Measurements from ENCODE around the gene LIG1.

Gene LIG1

DNA sequence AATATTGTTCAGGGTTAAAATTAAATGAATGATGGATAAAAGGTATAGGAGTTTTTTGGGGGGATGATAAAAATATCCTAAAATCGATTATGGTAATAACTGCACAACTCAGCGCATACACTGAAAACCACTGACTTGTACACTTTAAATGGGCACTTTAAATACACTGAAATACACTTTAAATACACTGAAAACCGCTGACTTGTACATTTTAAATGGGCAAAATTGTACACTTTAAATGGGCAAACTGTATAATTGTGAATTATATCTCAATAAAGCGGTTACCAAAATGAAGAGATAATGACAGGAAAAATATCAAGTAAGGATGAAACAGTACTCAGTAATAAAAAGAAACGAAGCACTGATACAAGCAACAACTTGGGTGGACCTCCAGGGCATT, 1.5 kb downstream of the LIG1 start:
- no peak for TF ChIP-seq GATA2 (IDR thresholded peaks at IDR 0.05; ENCODE audit: low read depth, low read length)
- no peak for TF ChIP-seq GATA3 (IDR thresholded peaks at IDR 0.05; ENCODE audit: low read depth, low read length)

DNA sequence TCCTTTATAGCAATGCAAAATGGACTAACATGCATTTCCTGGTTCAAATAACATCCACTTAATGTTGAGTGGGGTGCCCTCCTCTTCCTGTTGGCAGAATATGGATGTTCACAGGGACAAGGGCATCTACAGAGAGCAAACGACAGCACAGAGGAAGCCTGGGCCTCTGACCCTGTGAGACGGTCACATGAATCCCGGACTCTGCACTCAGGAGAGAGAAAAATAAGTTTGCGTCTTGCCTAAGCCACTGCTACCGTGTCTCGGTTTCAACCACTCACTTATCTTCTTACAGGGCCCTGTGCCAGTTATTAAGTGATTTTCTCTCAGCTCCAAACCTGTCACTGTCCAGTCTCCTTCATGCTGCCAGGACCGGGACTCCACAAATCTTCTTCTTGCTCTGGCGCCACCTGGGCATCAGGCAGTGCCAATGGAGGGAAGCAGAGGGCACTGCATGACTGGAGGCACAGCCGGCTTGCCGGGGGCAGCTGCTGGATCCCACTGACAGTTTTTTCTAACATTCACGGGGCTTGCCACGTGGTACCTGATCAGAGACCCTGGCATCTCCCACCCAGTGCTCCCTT, 11.8 kb downstream of the LIG1 start:
- no peak for TF ChIP-seq GATA2 (IDR thresholded peaks at IDR 0.05; ENCODE audit: low read depth, low read length)
- no peak for TF ChIP-seq GATA3 (IDR thresholded peaks at IDR 0.05; ENCODE audit: low read depth, low read length)

DNA sequence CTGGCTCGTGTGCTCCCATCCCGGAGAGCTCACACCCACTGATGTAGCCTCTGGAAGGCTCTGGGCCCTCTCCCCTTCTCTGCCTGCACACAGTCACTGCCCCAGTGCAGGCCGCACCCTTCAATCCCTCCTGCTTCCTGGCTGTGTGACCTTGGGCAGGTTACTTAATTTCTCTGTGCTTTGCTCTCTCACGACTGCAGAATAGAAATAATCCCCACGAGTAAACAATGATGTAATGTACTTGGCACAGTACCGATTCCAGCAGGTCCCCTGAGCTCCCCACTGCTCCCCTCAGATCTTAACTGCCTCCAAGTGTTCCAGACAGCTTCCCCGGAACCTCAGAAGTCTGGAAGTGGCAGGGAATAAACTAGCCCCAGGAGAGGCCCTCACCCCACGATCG, 16.1 kb downstream of the LIG1 start:
- no peak for TF ChIP-seq GATA3 (IDR thresholded peaks at IDR 0.05; ENCODE audit: low read depth, low read length)
- TF ChIP-seq GATA2 (IDR thresholded peaks at IDR 0.05; ENCODE audit: low read depth, low read length), result no peak

GRCh38 chr19:48152551-48152950, 17.6 kb downstream of the LIG1 start:
- no peak for TF ChIP-seq GATA2 (IDR thresholded peaks at IDR 0.05; ENCODE audit: low read depth, low read length)
- TF ChIP-seq GATA3 (IDR thresholded peaks at IDR 0.05; ENCODE audit: low read depth, low read length), result no peak

GRCh38 chr19:48149430-48149829, 20.7 kb downstream of the LIG1 start:
- TF ChIP-seq GATA2 (IDR thresholded peaks at IDR 0.05; ENCODE audit: low read depth, low read length) (no peak), GATA3 (IDR thresholded peaks at IDR 0.05; ENCODE audit: low read depth, low read length) (no peak)

- TF ChIP-seq GATA2 (IDR thresholded peaks at IDR 0.05; ENCODE audit: low read depth, low read length), result no peak
- no peak for TF ChIP-seq GATA3 (IDR thresholded peaks at IDR 0.05; ENCODE audit: low read depth, low read length)
These were observed 21.6 kb downstream of the LIG1 start for GRCh38 chr19:48148576-48148975.

GRCh38 chr19:48147597-48148175, 22.5 kb downstream of the LIG1 start:
- TF ChIP-seq GATA3 (IDR thresholded peaks at IDR 0.05; ENCODE audit: low read depth, low read length), result no peak
- TF ChIP-seq GATA2 (IDR thresholded peaks at IDR 0.05; ENCODE audit: low read depth, low read length), result no peak

DNA sequence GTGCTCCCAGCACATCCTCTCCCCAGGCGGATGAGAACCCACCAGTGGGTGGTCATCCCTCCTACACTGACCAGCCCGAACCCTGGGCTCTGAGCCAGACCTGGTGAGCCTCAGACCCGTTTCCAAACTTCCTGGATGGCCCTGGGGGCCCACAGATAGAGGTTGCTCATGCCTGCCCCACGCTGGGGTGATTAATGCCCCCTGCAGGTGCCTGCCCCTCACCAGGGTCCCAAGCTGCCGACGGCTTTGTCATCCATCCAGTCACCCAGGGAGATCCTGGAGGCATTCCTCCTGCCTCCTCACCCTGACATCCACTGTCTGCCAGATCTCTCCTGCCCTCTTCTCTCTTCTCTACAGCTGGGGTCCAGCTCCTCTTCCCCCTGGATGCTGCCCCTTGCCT, 31.1 kb downstream of the LIG1 start:
- no peak for TF ChIP-seq GATA3 (IDR thresholded peaks at IDR 0.05; ENCODE audit: low read depth, low read length)
- no peak for TF ChIP-seq GATA2 (IDR thresholded peaks at IDR 0.05; ENCODE audit: low read depth, low read length)

DNA sequence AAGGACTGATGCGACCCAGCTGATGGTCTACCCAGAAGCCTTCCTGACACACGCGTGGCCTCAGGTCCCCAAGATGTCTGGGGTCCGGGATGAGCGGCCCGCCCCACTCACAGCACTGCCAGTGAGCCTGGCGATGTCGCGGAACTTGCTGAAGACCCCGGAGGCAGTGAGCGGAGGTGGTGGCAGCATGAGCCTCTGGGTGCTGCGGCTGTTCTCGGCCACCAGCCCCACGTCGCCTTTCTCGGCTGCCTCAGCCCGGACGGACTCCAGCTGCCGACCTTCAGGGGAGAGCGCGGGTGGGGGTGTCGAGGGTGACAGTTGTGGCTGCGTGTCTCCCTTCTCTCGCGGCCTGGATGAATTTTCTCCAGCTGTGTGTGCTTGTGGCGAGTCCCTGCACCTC, 32.7 kb downstream of the LIG1 start:
- no peak for TF ChIP-seq GATA2 (IDR thresholded peaks at IDR 0.05; ENCODE audit: low read depth, low read length)
- TF ChIP-seq GATA3 (IDR thresholded peaks at IDR 0.05; ENCODE audit: low read depth, low read length), result no peak

DNA sequence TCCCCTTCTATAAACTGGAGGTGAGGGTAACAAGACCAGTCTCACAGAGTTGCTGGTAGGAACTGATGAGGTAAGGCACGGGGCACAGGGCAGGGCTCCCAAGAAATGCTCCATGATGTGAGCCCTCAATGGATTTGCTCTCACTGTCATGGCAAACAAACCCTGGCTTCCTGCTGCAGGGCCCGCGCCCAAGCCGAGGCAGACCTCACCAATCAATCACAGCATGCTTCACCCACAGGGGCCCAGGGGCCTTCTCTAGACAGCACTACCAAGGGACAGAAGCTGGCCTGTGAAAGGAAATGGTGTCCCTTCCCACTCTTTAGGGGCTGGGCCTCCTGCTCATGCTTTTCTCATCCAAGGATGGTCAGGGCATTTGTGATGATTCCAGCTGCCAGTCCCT, 33.6 kb downstream of the LIG1 start:
- no peak for TF ChIP-seq GATA3 (IDR thresholded peaks at IDR 0.05; ENCODE audit: low read depth, low read length)
- no peak for TF ChIP-seq GATA2 (IDR thresholded peaks at IDR 0.05; ENCODE audit: low read depth, low read length)

DNA sequence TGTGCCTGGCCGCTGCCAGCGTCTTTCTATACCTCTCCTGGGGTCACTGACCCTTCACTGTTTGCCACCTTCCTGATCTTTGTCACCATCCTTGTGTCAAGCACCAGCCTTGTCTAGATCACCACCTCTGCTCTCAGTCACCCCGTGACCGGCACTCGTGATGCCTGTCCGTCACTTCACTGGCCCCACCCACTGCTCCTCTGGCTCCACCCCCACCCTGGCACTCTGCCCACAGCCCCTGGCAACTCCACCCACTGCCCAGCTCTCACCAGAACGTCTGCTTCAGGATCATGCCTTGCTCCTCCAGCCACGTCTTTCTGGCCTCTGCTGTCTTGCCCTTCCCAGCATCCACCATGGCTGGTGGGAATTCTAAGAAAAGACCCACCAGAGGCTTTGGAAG, 34.7 kb downstream of the LIG1 start:
- TF ChIP-seq GATA3 (IDR thresholded peaks at IDR 0.05; ENCODE audit: low read depth, low read length) (no peak), GATA2 (IDR thresholded peaks at IDR 0.05; ENCODE audit: low read depth, low read length) (no peak)

DNA sequence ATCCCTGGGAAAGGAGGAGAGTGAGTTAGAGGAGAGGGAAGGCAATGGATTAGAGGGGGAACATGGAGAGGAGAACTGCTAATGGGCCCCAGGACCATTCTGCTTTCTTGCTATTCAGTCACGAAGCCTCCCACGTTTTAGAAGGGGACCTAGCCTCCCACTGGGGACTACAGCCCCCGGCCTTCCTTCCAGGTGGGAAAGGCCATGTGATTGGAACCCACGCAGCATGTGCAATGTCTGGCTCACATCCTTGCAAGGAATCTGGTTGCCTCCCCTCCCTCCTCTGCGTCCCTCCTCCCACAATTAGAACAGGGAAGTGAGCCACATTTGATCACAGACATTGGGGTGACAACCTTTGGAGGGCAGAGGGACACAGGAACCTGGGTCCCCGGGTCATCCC, 37.0 kb downstream of the LIG1 start:
- TF ChIP-seq GATA2 (IDR thresholded peaks at IDR 0.05; ENCODE audit: low read depth, low read length) (no peak), GATA3 (IDR thresholded peaks at IDR 0.05; ENCODE audit: low read depth, low read length) (no peak)

GRCh38 chr19:48127561-48127960, 42.6 kb downstream of the LIG1 start:
- TF ChIP-seq GATA3 (IDR thresholded peaks at IDR 0.05; ENCODE audit: low read depth, low read length) (no peak), GATA2 (IDR thresholded peaks at IDR 0.05; ENCODE audit: low read depth, low read length) (no peak)

DNA sequence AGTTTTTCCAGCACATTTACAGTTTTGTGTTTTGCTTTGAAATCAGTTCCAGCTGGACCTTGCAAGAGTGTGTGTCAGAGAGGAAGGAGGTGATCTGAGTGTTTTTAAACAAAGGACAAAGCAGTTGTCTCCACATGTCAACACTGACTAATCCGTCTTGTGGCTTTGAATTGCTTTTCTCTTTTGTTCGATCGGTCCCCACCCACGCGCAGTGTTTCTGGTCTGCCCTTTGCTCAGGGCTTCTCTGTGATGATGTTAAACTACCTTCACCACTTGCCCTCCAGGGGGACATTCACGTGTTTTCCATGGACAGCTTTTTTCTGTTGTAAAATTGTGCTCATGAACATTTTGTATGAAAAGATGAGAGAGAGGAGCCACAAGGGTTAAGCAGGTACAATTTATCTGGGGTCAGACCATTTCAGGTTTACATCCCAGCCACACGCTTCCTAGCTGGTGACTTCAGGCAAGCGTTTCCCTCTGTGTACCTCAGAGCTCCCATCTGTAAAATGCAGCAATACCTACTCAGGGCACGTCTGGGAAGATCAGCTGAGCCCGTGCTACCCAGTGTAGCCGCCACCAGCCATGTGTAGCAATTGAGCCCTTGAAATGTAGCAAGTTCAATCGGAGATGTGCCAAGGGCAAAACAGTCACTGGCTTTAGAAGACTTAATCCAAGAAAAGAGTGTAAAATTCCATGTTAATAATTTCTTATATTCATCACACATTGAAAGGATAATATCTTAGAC, 46.1 kb downstream of the LIG1 start:
- TF ChIP-seq GATA2 (IDR thresholded peaks at IDR 0.05; ENCODE audit: low read depth, low read length), result no peak
- no peak for TF ChIP-seq GATA3 (IDR thresholded peaks at IDR 0.05; ENCODE audit: low read depth, low read length)

DNA sequence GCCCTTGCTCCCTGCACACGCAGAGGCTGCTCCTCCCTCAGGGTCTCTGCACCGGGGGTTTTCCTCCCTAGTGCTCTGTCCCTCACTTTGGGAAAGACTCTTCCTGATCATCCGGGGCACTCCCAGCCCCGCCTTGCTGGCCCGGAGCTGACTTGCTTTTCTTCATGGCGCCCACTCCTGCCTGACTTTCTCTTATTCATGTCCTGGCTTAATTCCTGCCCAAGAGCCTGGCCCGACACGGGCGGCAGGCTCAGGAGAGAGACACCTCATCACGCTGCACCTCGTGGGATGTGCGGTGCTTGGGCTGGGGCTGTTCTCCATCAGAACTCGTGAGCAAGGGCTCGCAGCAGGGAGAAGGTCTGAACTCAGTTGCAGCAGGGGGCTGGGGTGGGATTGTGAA, 47.7 kb downstream of the LIG1 start:
- TF ChIP-seq GATA2 (IDR thresholded peaks at IDR 0.05; ENCODE audit: low read depth, low read length), result no peak
- TF ChIP-seq GATA3 (IDR thresholded peaks at IDR 0.05; ENCODE audit: low read depth, low read length), result no peak
